Prostate gland (tissue), 2 donors: ENCODE measurements around the gene C17orf100. TPM values are rescaled to one million over a fixed set of nuclear protein-coding genes. Genes with fewer than 3 reads are reported as not detected.

Source experiments
- DNase-seq: peaks from one replicate; pipeline ENCODE4 v3.0.0-alpha.2; 2019; ENCODE audit warnings: low spot score
- H3K27ac ChIP-seq, 2 donors: fragments of 200-600 bp; sonication (generic); 2 replicates each; pipeline ENCODE4 v1.5.1; 2017 to 2019
- H3K27me3 ChIP-seq: fragments of 200-600 bp; sonication (generic); replicated peaks from 2 replicates; pipeline ENCODE4 v1.5.1; 2019; ENCODE audit not compliant: insufficient read depth
- H3K36me3 ChIP-seq, 2 donors: fragments of 200-600 bp; sonication (generic); 1 replicate in 1 of 2; 2 replicates in 1 of 2; pipeline versions ENCODE4 v1.5.1 to v1.8.1; 2017 to 2019
- H3K4me1 ChIP-seq: fragments of 200-600 bp; sonication (generic); replicated peaks from 2 replicates; pipeline ENCODE4 v1.5.1; 2019
- H3K4me3 ChIP-seq, 2 donors: fragments of 200-600 bp; sonication (generic); 2 replicates each; pipeline ENCODE4 v1.5.1; 2017 to 2019
- H3K9me3 ChIP-seq: fragments of 200-600 bp; sonication (generic); 2 replicates; pipeline ENCODE4 v1.5.1; 2017
- POLR2A ChIP-seq: fragments of 450-650 bp; IDR thresholded peaks from one replicate; pipeline ENCODE4 v1.6.1; 2016; ENCODE audit warnings: antibody characterized with exemption, mild to moderate bottlenecking
- POLR2AphosphoS5 ChIP-seq: sonication (generic); formaldehyde crosslinking; IDR thresholded peaks from one replicate; pipeline ENCODE4 v1.6.1; 2017; ENCODE audit warnings: antibody characterized with exemption
- WGBS: methylation state at CpG from one replicate; pipeline ENCODE4 v1.1.5; 2018; 5-methylcytosine and 5-hydroxymethylcytosine counted together
- intact Hi-C: fragments of 100-400 bp; cut with DNase I; formaldehyde crosslinking; loops from one replicate; pipeline ENCODE4 v1.14.2; 2022
- total RNA-seq, 2 donors: library from RNA; depleted of rRNA; stranded (reverse); fragments of >200 nt; gene quantifications; one replicate each; pipeline ENCODE4 v1.1.0, GENCODE V29; 2016
- TF ChIP-seq, protein P1 (sequence below), 4 experiments: fragments of 200-600 bp in 2 of 4; fragments of 450-650 bp in 2 of 4; sonication (generic) in 2 of 4; IDR thresholded peaks; 1 replicate in 3 of 4; 2 replicates in 1 of 4; pipeline ENCODE4 v1.5.1; 2016 to 2019; ENCODE audit warnings: antibody characterized with exemption in 4 of 4, mild to moderate bottlenecking in 2 of 4, moderate library complexity in 2 of 4

Gene C17orf100
- total RNA-seq, 2 donors from 2014 or later, result 3.5 to 6.1 TPM

DNA sequence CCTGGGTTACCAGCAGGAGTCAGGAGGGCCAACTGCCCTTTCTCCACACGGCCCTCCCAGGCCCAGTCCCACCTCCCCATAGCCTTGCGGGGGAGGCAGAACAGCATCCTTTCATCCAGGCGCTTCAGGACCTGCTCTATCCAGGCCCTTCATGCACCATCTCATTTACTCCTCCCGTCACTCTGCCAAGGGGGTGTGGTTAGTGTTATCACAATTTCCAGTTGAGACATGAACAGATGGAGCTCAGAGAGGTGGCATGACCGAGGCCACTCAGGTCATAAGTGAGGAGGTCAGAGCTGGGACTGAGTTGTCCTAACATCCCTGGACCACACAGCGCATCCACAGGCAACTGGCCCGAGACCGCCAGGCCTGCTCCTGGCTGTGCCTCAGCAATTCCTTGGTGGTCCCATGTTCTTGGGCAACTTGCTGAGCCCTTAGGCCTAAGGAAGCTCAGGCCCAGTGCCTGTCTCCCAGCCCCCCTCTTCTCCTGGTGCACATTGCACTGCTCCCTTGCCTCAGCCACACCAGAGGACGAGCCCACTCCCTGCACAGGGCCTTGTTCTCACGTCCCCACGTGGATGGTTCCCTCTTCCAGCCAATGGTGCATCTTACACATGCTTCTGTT is 23.8 kb downstream of the C17orf100 start:
- no peaks in the 10 kb centered on the region for H3K4me1 ChIP-seq
- WGBS, result 82% methylated on average over 11 of the region's 11 CpGs
- H3K4me3 ChIP-seq, result no peak overlapping the region
- no peaks in the 10 kb centered on the region for H3K9me3 ChIP-seq
- TF ChIP-seq POLR2AphosphoS5 (no peak), POLR2A (no peak)
- TF ChIP-seq, protein P1, sequence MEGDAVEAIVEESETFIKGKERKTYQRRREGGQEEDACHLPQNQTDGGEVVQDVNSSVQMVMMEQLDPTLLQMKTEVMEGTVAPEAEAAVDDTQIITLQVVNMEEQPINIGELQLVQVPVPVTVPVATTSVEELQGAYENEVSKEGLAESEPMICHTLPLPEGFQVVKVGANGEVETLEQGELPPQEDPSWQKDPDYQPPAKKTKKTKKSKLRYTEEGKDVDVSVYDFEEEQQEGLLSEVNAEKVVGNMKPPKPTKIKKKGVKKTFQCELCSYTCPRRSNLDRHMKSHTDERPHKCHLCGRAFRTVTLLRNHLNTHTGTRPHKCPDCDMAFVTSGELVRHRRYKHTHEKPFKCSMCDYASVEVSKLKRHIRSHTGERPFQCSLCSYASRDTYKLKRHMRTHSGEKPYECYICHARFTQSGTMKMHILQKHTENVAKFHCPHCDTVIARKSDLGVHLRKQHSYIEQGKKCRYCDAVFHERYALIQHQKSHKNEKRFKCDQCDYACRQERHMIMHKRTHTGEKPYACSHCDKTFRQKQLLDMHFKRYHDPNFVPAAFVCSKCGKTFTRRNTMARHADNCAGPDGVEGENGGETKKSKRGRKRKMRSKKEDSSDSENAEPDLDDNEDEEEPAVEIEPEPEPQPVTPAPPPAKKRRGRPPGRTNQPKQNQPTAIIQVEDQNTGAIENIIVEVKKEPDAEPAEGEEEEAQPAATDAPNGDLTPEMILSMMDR (IDR thresholded peaks at IDR 0.05), result no peak
- H3K27me3 ChIP-seq, result no peaks in the 10 kb centered on the region
- H3K27ac ChIP-seq, result no peak overlapping the region
- no peaks in the 10 kb centered on the region for H3K36me3 ChIP-seq
- no peak for DNase-seq
- intact Hi-C loops, result no loop called here

DNA sequence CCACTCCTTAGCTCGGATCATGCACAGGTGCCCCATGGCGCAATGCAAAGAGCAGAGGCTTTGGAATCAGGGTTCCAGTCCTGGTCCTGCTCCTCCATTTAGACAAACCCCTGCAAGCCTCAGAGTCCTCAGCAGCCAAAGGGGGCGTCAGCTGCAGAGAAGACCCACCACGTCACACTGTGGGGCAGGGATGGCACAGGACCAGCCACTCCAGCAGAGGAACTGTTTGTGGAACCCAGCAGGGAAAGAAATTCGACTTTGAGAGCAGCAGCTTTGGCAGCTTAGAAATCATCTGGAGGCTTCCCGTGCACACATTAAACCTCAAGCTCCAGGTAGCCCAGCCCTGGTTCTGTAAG is 25.2 kb downstream of the C17orf100 start:
- H3K36me3 ChIP-seq, result no peaks in the 10 kb centered on the region
- H3K27ac ChIP-seq, result no peak overlapping the region
- intact Hi-C loops, result no loop called here
- WGBS, result 72% methylated on average over 6 of the region's 6 CpGs
- H3K27me3 ChIP-seq, result no peaks in the 10 kb centered on the region
- H3K9me3 ChIP-seq, result no peaks in the 10 kb centered on the region
- no peaks in the 10 kb centered on the region for H3K4me1 ChIP-seq
- no peak overlapping the region for H3K4me3 ChIP-seq
- no peak for TF ChIP-seq POLR2A
- TF ChIP-seq, protein P1 (IDR thresholded peaks at IDR 0.05), result no peak
- no peak for TF ChIP-seq POLR2AphosphoS5
- DNase-seq, result no peak

DNA sequence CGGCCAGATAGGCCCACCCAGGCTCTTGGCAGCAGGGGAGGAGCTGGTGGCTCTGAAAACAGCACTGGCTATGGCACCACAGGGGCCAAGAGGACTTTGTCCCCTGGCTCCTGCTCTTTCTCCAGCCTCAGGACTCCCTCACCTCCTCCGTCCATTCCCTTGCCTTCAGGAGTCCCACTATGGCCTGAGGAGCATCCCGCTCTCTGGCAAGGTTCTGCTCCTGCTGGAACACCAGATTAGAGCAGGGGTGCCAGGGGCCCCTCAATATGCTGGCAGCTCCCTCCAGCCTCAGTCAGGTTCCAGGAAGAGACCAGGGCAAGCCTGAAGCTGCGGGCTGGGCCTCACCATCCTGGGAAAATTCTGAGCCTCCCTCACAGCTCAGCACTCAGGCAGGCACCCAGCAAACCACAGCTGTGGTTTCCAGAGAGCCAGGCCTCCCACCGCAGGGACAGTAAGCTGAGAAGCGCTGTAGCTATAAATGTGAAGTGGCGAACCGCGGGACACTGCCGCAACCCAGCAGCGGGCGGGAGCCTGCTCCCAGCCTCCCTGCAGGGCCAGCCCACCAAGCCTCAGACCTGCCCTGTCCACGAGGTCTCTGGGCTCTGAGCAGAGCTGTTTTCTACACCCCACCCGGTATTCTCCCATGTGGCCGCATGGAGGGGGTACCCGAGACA is 25.7 kb downstream of the C17orf100 start:
- Histone ChIP-seq H3K4me1 (no peaks in the 10 kb centered on the region), H3K36me3 (no peaks in the 10 kb centered on the region), H3K9me3 (no peaks in the 10 kb centered on the region), H3K27ac (no peak overlapping the region), H3K27me3 (no peaks in the 10 kb centered on the region), H3K4me3 (no peak overlapping the region)
- DNase-seq, result no peak
- intact Hi-C loops, result no loop called here
- TF ChIP-seq POLR2AphosphoS5 (no peak), POLR2A (no peak)
- TF ChIP-seq, protein P1 (IDR thresholded peaks at IDR 0.05), result no peak
- WGBS, result 38% methylated on average over 12 of the region's 16 CpGs

DNA sequence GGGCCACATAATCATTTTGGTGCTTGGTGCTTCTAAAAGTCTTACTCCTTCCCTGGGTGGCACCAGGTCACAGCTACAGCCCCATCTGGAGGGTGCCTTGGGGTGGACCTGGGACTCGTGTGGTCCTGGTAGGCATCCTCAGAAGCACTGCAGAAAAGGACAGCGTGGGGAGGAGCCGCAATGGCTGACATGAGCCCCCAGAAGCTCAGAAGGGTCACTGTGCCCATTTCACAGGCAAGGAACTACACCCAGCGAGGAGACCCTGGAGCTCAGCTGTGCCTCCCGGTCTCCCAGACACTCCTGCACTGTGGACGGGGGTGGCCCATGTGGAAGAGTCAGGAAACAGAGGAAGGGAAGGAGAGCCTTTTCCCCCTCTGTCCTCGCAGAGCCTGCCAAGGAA is 26.4 kb downstream of the C17orf100 start:
- Histone ChIP-seq H3K27me3 (no peaks in the 10 kb centered on the region), H3K4me3 (no peak overlapping the region), H3K9me3 (no peaks in the 10 kb centered on the region), H3K27ac (no peak overlapping the region), H3K36me3 (no peaks in the 10 kb centered on the region), H3K4me1 (no peaks in the 10 kb centered on the region)
- intact Hi-C loops, result no loop called here
- no peak for DNase-seq
- no peak for TF ChIP-seq POLR2AphosphoS5
- TF ChIP-seq, protein P1 (IDR thresholded peaks at IDR 0.05), result no peak
- TF ChIP-seq POLR2A, result no peak
- WGBS, result 76% methylated on average over 7 of the region's 7 CpGs

DNA sequence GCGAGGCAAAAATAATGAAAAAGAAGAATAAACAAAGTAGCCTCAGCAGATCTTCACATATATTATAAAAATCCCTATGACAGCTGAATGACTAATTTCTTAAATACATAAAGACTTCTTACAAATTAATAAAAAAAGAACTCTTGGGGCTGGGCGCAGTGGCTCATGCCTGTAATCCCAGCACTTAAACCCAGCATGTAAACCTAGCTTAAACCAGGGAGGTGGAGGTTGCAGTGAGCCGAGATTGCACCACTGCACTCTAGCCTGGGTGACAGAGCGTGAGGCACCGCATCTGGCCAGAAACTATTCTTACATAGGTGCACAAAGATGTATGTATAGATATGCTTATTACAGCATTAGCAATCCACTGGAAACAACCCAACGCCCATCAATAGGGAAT is 27.7 kb downstream of the C17orf100 start:
- WGBS, result 76% methylated on average over 6 of the region's 6 CpGs
- Histone ChIP-seq H3K4me1 (no peaks in the 10 kb centered on the region), H3K4me3 (no peak overlapping the region), H3K36me3 (no peaks in the 10 kb centered on the region), H3K9me3 (no peaks in the 10 kb centered on the region), H3K27me3 (no peaks in the 10 kb centered on the region), H3K27ac (no peak overlapping the region)
- TF ChIP-seq POLR2AphosphoS5 (no peak), POLR2A (no peak)
- TF ChIP-seq, protein P1 (IDR thresholded peaks at IDR 0.05), result no peak
- intact Hi-C loops, result no loop called here
- no peak for DNase-seq
